ENCODE data around the gene RREB1. TPM values are rescaled to one million over a fixed set of nuclear protein-coding genes. Genes with fewer than 3 reads are reported as not detected.
A peak's percentile ranks its signal among the peaks of the same experiment; 100 is the strongest.

RREB1 gene
- total and polyA plus RNA-seq, 7 donors: 6.0 to 31.9 (median 20.7) TPM

- Histone ChIP-seq H3K27me3 (no peaks in the 10 kb centered on the region), H3K4me3 (no peak overlapping the region), H3K4me1 (peaks cover 0 to 9% (median 3%) of the 10 kb centered on the region in 4 donors), H3K9me3 (no peaks in the 10 kb centered on the region), H3K36me3 (no peaks in the 10 kb centered on the region), H3K27ac (no peak overlapping the region)
- TF ChIP-seq EP300 (IDR thresholded peaks at IDR 0.05) (no peak), POLR2A (IDR thresholded peaks at IDR 0.05) (no peak), POLR2AphosphoS5 (IDR thresholded peaks at IDR 0.05) (no peak)
- TF ChIP-seq, protein P1, sequence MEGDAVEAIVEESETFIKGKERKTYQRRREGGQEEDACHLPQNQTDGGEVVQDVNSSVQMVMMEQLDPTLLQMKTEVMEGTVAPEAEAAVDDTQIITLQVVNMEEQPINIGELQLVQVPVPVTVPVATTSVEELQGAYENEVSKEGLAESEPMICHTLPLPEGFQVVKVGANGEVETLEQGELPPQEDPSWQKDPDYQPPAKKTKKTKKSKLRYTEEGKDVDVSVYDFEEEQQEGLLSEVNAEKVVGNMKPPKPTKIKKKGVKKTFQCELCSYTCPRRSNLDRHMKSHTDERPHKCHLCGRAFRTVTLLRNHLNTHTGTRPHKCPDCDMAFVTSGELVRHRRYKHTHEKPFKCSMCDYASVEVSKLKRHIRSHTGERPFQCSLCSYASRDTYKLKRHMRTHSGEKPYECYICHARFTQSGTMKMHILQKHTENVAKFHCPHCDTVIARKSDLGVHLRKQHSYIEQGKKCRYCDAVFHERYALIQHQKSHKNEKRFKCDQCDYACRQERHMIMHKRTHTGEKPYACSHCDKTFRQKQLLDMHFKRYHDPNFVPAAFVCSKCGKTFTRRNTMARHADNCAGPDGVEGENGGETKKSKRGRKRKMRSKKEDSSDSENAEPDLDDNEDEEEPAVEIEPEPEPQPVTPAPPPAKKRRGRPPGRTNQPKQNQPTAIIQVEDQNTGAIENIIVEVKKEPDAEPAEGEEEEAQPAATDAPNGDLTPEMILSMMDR (IDR thresholded peaks at IDR 0.05): no peak
- DNase-seq: peak; percentile 52
- whole genome bisulfite sequencing, 2 donors: 92 to 94% methylated on average over 23 of the region's 23 CpGs
- intact Hi-C loops (cut with DNase I): no loop called here
Measured at GRCh38 chr6:7268816-7269555, 161.2 kb downstream of the RREB1 start.

GRCh38 chr6:7269816-7270215, 162.1 kb downstream of the RREB1 start:
- DNase-seq: no peak

GRCh38 chr6:7270320-7271204, 162.8 kb downstream of the RREB1 start:
- DNase-seq: no peak
- no peak overlapping the region for H3K27ac ChIP-seq
- H3K4me3 ChIP-seq: no peak overlapping the region
- H3K9me3 ChIP-seq: no peaks in the 10 kb centered on the region
- TF ChIP-seq POLR2AphosphoS5 (IDR thresholded peaks at IDR 0.05) (no peak), POLR2A (IDR thresholded peaks at IDR 0.05) (no peak), EP300 (IDR thresholded peaks at IDR 0.05) (no peak)
- peaks cover 0 to 9% (median 3%) of the 10 kb centered on the region in 4 donors for H3K4me1 ChIP-seq
- intact Hi-C loops (cut with DNase I): no loop called here
- no peaks in the 10 kb centered on the region for H3K36me3 ChIP-seq
- no peaks in the 10 kb centered on the region for H3K27me3 ChIP-seq
- 84 to 87% methylated on average over 16 of the region's 16 CpGs for WGBS, 2 donors

More at GRCh38 chr6:7269816-7270215, 162.1 kb downstream of the RREB1 start:
- TF ChIP-seq, protein P1 (IDR thresholded peaks at IDR 0.05): no peak
- no peak for TF ChIP-seq POLR2AphosphoS5 (IDR thresholded peaks at IDR 0.05)
- no peak for TF ChIP-seq EP300 (IDR thresholded peaks at IDR 0.05)
- no peak for TF ChIP-seq POLR2A (IDR thresholded peaks at IDR 0.05)
- H3K4me1 ChIP-seq: peaks cover 0 to 9% (median 3%) of the 10 kb centered on the region in 4 donors
- no peak overlapping the region for H3K4me3 ChIP-seq
- H3K9me3 ChIP-seq: no peaks in the 10 kb centered on the region
- WGBS, 2 donors: 91 to 96% methylated on average over 5 of the region's 5 CpGs
- no peaks in the 10 kb centered on the region for H3K27me3 ChIP-seq
- no peaks in the 10 kb centered on the region for H3K36me3 ChIP-seq
- intact Hi-C loops (cut with DNase I): no loop called here
- no peak overlapping the region for H3K27ac ChIP-seq

DNA sequence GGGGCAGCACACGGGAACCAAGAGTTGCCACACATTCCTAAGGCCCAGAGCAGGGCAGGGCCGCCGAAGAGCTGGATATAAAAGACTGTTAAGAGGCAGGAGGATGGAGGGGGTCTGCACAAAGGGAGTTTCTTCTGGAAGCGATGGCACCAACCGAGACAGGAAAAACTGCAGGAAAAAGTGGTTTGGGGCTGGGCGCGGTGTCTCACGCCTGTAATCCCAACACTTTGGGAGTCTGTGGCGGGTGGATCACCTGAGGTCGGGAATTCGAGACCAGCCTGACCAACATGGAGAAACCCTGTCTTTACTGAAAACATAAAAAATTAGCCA, 163.4 kb downstream of the RREB1 start:
- WGBS, 2 donors: 74 to 79% methylated on average over 11 of the region's 11 CpGs

More for the DNA sequence above, 163.4 kb downstream of the RREB1 start:
- intact Hi-C loops (cut with DNase I): no loop called here
- Histone ChIP-seq H3K9me3 (no peaks in the 10 kb centered on the region), H3K4me1 (peaks cover 0 to 9% (median 3%) of the 10 kb centered on the region in 4 donors), H3K4me3 (no peak overlapping the region), H3K27ac (no peak overlapping the region), H3K36me3 (no peaks in the 10 kb centered on the region), H3K27me3 (no peaks in the 10 kb centered on the region)
- TF ChIP-seq EP300 (IDR thresholded peaks at IDR 0.05) (no peak), POLR2A (IDR thresholded peaks at IDR 0.05) (no peak), POLR2AphosphoS5 (IDR thresholded peaks at IDR 0.05) (no peak)
- TF ChIP-seq, protein P1 (IDR thresholded peaks at IDR 0.05): no peak
- DNase-seq: peak; percentile 46

Data from sigmoid colon (tissue), 7 donors.